Hindlimb muscle (tissue), 1 donor: ENCODE data around the gene TGM6. TPM values are rescaled to one million over a fixed set of nuclear protein-coding genes. Genes with fewer than 3 reads are reported as not detected.

ENCODE experiments used
- DNase-seq: peaks from one replicate; pipeline ENCODE4 v3.0.0-alpha.2; 2013
- polyA plus RNA-seq: library from polyadenylated mRNA; unstranded; fragments of 120-200 nt; gene quantifications from one replicate; pipeline ENCODE4 v1.2.1, GENCODE V29; 2013; ENCODE audit not compliant: insufficient read length

Gene TGM6
- polyA plus RNA-seq, 1 donor, result not detected

- peak; percentile 13 for DNase-seq
Measured at GRCh38 chr20:2364044-2364443, 16.7 kb upstream of the TGM6 start.

DNA sequence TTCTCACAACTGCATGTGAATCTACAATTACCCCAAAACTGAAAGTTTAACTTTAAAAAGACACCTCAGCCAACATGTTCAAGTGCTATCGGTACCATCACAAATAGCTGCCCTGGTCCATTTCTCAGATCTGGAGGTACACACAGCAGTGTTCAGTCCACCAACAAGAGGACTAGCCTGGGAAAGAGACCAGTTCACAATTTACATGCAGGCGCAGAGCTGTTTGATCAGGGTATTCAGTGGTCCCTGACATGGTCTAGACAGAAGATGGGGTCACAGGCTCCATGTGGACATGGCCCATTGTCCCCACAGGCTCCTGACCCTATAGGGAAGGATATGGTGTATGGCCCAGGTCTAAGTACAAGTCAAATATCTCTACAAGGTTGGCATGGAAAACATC lies 15.6 kb upstream of the TGM6 start:
- no peak for DNase-seq

- DNase-seq, result no peak
Measured at GRCh38 chr20:2365666-2366065, 15.0 kb upstream of the TGM6 start.

DNA sequence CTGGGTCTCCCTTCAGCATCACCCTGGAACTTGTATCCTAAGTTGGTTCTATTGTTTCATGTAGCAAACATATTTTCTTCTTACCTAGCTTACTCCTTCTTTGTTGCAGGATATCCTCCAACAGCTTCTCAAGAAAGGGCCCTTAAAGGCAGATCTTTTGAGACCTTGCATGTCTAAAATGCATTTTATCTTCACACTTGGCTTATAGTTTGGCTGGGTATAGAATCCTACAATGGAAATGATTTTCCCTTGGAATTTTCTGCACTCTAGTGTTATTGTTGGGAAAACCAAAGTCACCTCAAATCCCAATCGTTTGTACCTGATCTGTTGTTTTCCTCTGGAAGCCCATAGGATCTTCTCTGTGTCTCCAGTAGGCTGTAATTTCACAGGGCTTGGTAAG lies 12.1 kb upstream of the TGM6 start:
- no peak for DNase-seq

GRCh38 chr20:2373098-2373497 lies 7.6 kb upstream of the TGM6 start:
- DNase-seq, result no peak

GRCh38 chr20:2374346-2375125 lies 6.2 kb upstream of the TGM6 start:
- DNase-seq, result no peak

DNA sequence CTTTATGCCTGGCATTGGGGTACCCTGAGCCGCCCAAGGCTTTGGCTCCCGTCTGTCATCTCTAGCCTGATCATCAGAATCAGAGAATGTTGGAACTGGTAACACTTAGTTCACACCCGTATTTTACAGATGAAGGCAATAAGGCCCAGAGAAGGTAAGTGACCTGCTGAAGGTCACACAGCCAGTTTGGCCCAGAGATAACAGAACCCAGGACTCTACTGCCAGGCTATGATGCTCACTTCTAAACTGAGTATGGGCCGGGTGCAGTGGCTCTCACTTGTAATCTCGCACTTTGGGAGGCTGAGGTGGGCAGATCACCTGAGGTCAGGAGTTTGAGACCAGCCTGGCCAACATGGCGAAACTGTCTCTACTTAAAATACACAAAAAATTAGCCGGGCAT lies 1.8 kb upstream of the TGM6 start:
- no peak for DNase-seq

- no peak for DNase-seq
Measured at GRCh38 chr20:2379511-2380229, 1.0 kb upstream of the TGM6 start.

GRCh38 chr20:2381303-2381702 lies 602 bp downstream of the TGM6 start:
- DNase-seq, result no peak

GRCh38 chr20:2382833-2383232 lies 2.1 kb downstream of the TGM6 start:
- no peak for DNase-seq

DNA sequence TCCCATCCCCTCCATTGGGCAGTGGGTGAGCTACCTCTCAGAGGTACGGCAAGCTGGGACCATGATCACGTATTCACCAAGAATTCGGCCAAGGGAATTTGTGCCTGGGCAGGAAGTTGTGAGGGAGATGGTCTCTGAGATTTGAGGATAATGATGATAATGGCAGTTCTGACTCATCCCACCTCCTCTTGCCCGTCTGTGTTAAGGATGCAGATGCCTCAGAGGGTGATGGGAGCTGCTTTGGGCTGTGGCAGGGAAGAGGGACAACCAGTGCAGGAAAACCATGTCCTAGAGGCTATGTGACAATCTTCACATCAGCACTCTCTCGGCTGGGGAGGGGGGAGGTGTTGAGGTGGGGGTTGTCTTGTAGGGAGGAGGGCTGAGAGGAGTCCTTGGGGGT lies 4.3 kb downstream of the TGM6 start:
- no peak for DNase-seq

DNA sequence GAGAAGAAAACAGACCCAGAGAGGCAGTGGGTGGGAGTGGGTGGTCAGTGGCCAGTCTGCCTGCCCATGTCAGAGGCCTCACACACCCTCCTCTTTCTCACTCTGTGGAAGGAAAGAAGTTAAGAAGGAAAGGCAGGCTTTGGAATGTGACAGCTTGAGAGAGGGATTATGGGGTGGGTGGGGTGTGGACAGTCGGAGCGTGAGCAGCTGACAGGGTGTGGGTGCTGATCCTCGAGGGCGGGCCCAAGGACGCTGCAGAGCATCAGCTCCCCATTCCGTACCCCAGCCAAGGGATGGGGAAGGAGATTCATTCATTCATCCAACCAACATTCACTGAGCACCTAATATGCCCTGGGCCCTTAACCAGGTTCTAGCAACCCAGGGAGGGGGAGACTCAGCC lies 4.8 kb downstream of the TGM6 start:
- no peak for DNase-seq

DNA sequence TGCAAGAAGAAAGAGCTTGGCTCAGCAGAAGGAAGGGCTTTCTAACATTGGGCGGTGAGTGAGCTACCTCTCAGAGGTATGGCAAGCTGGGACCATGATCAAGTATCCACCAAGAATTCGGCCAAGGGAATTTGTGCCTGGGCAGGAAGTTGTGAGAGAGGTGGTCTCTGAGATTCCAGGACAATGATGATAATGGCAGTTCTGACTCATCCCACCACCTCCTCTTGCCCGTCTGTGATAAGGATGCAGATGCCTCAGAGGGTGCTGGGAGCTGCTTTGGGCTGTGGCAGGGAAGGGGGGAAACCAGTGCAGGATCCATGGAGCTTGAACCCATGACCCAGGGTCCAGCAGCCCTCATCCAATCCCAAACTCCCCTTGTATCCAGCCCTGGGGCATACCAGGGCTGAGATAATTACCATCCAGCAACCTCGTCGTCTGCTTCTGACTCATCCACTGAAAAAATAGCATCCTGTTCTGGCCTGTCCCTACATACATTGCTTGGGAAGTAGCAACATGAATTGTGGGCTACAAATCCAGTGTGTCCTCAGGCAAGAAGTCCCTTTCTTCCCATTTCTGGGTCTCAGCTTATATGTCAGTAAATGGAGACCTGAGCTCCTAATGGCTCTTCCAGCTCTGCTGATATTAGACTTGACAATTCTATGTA lies 5.9 kb downstream of the TGM6 start:
- DNase-seq, result no peak

DNA sequence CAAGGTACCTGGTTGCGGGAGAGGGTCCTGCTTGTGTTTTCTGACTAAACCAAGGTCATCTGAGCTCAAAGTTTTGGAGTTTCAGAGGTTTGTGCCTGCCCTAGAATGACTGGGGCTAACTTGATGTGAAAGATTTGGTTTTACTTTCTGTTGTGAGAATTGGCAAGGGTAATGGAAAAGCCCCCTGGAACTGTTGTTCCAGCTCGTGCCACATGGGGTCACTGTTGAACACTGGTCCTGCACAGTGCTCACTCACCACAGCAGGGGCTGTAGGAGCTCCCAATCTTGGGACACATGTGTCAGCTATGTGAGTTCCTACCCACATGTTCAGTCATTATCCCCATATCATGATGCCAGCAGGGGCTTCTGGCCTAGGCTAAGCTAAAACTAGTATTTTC lies 6.5 kb downstream of the TGM6 start:
- DNase-seq, result no peak

- DNase-seq, result no peak
Measured at GRCh38 chr20:2387580-2387979, 6.9 kb downstream of the TGM6 start.

- no peak for DNase-seq
Measured at GRCh38 chr20:2390951-2391675, 10.4 kb downstream of the TGM6 start.

- DNase-seq, result no peak
Measured at GRCh38 chr20:2394411-2395055, 13.8 kb downstream of the TGM6 start.

GRCh38 chr20:2395136-2395535 lies 14.4 kb downstream of the TGM6 start:
- DNase-seq, result no peak

DNA sequence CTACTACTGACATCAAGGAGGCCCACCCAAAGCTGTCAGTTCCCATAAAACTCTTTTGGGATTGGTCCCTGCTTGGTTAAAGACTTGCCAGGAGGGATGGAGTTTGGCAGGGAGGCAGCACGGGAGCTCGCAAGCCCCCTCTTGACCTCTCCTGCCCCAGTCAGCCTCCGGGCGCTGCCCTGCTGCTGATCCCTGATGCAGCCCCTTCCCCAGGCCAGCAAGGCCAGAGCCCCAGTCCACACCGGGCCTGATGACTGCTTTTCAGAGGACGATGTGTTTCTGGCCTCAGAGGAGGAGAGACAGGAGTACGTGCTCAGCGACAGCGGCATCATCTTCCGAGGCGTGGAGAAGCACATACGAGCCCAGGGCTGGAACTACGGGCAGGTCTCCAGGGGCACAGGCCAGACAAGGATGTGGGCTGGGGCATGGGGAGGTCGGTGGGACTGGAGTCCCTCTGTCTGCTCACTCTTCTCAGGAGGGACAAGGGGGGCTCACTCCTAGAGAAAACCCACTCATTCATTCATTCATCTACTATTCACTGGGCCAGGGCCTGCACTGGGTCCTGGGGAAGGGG lies 15.6 kb downstream of the TGM6 start:
- no peak for DNase-seq

GRCh38 chr20:2397091-2397490 lies 16.4 kb downstream of the TGM6 start:
- no peak for DNase-seq

GRCh38 chr20:2397595-2398145 lies 17.0 kb downstream of the TGM6 start:
- DNase-seq, result no peak

- no peak for DNase-seq
Measured at GRCh38 chr20:2398449-2398848, 17.7 kb downstream of the TGM6 start.
